Retinal pigment epithelial cell (primary cell): ENCODE measurements around the gene TMEM151A.

Experiments
- DNase-seq: peaks from one replicate; pipeline ENCODE4 v3.0.0-alpha.2; 2010; ENCODE audit warnings: low read depth
- H3K4me3 ChIP-seq: 2 replicates; pipeline ENCODE4 v1.5.1; 2011; ENCODE audit warnings: mild to moderate bottlenecking, low read length, control low read depth, moderate library complexity
- TF ChIP-seq, protein P1 (sequence below): conservative IDR thresholded peaks from 2 replicates; pipeline ENCODE4 v1.5.1; 2011; ENCODE audit warnings: low read depth, low read length, control low read depth, inconsistent platforms

TMEM151A gene

DNA sequence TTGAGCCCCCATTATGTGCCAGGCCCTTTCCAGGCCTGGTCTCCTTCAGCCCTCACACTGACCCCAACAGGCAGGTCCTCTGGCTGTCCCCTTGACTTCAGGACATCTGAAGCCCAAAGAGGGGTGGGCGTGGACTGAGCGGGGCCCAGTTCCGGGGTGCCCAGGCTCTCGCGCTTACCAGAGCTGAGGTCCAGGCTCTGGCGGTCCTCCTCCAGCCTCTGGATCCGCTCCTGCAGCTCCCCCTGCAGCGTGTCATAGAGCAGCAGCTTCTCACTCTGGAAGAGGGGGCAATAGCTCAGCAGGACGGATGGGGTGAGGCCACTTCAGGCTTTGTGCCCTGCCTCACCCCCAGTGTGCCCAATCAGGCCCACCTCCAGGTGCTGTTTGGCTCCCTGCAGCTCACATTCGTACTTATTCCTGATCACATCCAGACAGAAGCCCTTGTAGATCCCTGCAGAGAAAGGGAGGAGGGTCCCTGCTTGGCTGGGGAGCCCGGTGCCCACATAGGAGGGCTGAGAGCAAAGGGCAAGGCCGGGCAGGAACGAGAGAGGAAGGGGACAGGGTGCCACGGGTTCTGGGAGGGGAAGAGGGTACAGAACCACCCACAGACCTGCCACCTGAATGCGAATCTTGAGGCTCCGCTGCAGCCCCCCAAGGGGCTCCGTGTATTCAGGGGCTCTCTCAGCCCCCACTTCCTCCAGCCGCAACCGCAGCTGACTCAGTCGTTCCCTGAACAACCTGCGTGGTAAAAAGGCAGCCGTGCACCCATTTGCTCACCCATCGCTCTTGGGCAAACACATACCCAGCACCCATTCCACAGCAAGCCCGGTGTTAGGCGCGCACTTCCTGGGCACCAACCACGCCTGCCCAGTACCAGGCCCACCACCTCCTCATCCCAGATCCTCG lies 49.2 kb downstream of the TMEM151A start:
- TF ChIP-seq, protein P1, sequence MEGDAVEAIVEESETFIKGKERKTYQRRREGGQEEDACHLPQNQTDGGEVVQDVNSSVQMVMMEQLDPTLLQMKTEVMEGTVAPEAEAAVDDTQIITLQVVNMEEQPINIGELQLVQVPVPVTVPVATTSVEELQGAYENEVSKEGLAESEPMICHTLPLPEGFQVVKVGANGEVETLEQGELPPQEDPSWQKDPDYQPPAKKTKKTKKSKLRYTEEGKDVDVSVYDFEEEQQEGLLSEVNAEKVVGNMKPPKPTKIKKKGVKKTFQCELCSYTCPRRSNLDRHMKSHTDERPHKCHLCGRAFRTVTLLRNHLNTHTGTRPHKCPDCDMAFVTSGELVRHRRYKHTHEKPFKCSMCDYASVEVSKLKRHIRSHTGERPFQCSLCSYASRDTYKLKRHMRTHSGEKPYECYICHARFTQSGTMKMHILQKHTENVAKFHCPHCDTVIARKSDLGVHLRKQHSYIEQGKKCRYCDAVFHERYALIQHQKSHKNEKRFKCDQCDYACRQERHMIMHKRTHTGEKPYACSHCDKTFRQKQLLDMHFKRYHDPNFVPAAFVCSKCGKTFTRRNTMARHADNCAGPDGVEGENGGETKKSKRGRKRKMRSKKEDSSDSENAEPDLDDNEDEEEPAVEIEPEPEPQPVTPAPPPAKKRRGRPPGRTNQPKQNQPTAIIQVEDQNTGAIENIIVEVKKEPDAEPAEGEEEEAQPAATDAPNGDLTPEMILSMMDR, result no peak

GRCh38 chr11:66341502-66342126 lies 49.9 kb downstream of the TMEM151A start:
- H3K4me3 ChIP-seq, result no peak overlapping the region
- no peak for DNase-seq
- TF ChIP-seq, protein P1, result no peak

More for the DNA sequence above, 49.2 kb downstream of the TMEM151A start:
- DNase-seq, result no peak
- no peak overlapping the region for H3K4me3 ChIP-seq

DNA sequence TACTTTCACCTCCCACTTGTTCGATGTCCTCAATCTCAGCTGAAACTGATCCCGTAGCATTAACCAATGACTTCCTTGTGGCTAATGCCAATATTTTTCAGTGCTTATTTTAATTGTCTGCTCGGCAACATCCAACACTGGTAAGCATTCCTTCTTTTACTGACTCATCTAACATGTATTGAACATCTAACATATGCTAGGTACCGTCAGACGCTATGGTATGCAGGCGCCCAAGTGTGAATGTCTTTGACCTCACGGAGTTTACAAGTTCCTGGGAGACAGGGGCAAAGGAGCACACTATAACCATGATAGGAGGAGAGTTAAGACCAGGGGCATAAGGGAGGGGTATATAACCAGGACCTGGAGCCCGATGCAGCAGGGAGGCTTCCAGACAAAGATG lies 51.5 kb downstream of the TMEM151A start:
- no peak overlapping the region for H3K4me3 ChIP-seq
- TF ChIP-seq, protein P1, result no peak
- no peak for DNase-seq

GRCh38 chr11:66344550-66345315 lies 53.0 kb downstream of the TMEM151A start, which contains the start of gene BRMS1:
Gene BRMS1, minus strand, starts transcription at chr11:66345104. Its CDS starts 2,870 bp downstream, at chr11:66342234.
- peak; percentile 85 for DNase-seq
- TF ChIP-seq, protein P1, result no peak
- H3K4me3 ChIP-seq, result peak within 1 kb of the TSS; percentile 96

DNA sequence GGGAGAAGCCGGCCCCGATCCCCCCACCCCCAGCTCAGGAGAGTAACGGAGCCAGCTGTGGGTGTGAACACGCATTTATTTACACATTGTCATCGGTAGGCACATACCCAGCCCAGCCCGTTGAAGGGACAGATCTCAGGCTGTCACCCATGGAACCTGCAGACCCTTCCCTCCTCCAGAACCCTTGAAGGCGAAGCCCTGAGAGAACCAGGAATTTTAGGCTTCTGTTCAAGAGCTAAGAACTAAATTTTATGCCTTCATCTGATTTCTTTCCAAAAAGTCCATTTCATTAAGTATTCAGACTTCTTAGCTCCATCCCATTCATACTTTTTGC lies 53.6 kb downstream of the TMEM151A start:
- TF ChIP-seq, protein P1, result no peak
- H3K4me3 ChIP-seq, result peak overlapping the region; percentile 96
- no peak for DNase-seq
